K562 (cell line): ENCODE data around the gene OGDH. TPM values are rescaled to one million over a fixed set of nuclear protein-coding genes. Genes with fewer than 3 reads are reported as not detected.

Experiments used
- CUX1 ChIP-seq: fragments of 200-800 bp; sonication (Bioruptor generic); IDR thresholded peaks from 2 replicates; pipeline ENCODE4 v1.6.1; 2016; ENCODE audit warnings: missing genetic modification characterization, missing compliant biosample characterization
- GTF2B ChIP-seq: IDR thresholded peaks from 2 replicates; pipeline ENCODE4 v1.6.1; 2011; ENCODE audit not compliant: insufficient read length; ENCODE audit errors: extremely low read depth
- HCFC1 ChIP-seq: IDR thresholded peaks from 2 replicates; pipeline ENCODE4 v1.6.1; 2012; ENCODE audit warnings: low read depth, low read length, improper control_type of control experiment
- HDAC6 ChIP-seq: IDR thresholded peaks from 2 replicates; pipeline ENCODE4 v1.6.1; 2012; ENCODE audit warnings: low read depth, mild to moderate bottlenecking, control low read depth, inconsistent platforms, low read length, moderate library complexity
- HMG20A ChIP-seq: fragments of 450-650 bp; formaldehyde crosslinking; conservative IDR thresholded peaks from 2 replicates; pipeline ENCODE4 v1.4.0; 2020; ENCODE audit warnings: mild to moderate bottlenecking, mixed read lengths
- KLF16 ChIP-seq: IDR thresholded peaks from 2 replicates; pipeline ENCODE4 v1.6.1; 2016; ENCODE audit warnings: antibody characterized with exemption
- TFAM ChIP-seq: fragments of 250-450 bp; sonication (Bioruptor Pico); conservative IDR thresholded peaks from 2 replicates; pipeline ENCODE4 v1.5.0; 2021; ENCODE audit warnings: mild to moderate bottlenecking, moderate library complexity
- TGIF2 ChIP-seq: sonication (generic); formaldehyde crosslinking; IDR thresholded peaks from 2 replicates; pipeline ENCODE4 v1.8.1; 2022; ENCODE audit warnings: mild to moderate bottlenecking, missing genetic modification reagents, moderate library complexity
- ZBTB33 ChIP-seq: sonication (generic); formaldehyde crosslinking; IDR thresholded peaks from 2 replicates; pipeline ENCODE4 v1.8.1; 2023; ENCODE audit warnings: mild to moderate bottlenecking, missing genetic modification reagents
- ZC3H8 ChIP-seq: fragments of 450-650 bp; IDR thresholded peaks from 2 replicates; pipeline ENCODE4 v1.6.1; 2017
- ZFPM2 ChIP-seq: fragments of 250-450 bp; sonication (Bioruptor Pico); IDR thresholded peaks from 2 replicates; pipeline ENCODE4 v1.5.1; 2022; ENCODE audit warnings: mild to moderate bottlenecking
- ZKSCAN8 ChIP-seq: fragments of 200-800 bp; sonication (Bioruptor generic); IDR thresholded peaks from 2 replicates; pipeline ENCODE4 v1.6.1; 2016; ENCODE audit warnings: missing genetic modification characterization, missing compliant biosample characterization
- ZNF282 ChIP-seq: sonication (generic); formaldehyde crosslinking; IDR thresholded peaks from 2 replicates; pipeline ENCODE4 v1.8.1; 2023; ENCODE audit warnings: missing genetic modification reagents
- ZNF41 ChIP-seq: fragments of 250-450 bp; sonication (Bioruptor Pico); conservative IDR thresholded peaks from 2 replicates; pipeline ENCODE4 v1.4.0; 2020; ENCODE audit warnings: mild to moderate bottlenecking
- ZNF766 ChIP-seq: fragments of 200-800 bp; sonication (Bioruptor generic); conservative IDR thresholded peaks from 2 replicates; pipeline ENCODE4 v1.6.1; 2016; ENCODE audit warnings: missing genetic modification characterization, missing compliant biosample characterization
- polyA plus RNA-seq, 8 experiments: library from polyadenylated mRNA; depleted of rRNA in 4 of 8; stranded (reverse) in 5 of 8; unstranded in 3 of 8; fragments of >200 nt; fragmentation: Nextera tagmentation in 2 of 8; fragmentation: Illumina TruSeq in 1 of 8; extraction: Ambion mirVana in 2 of 8; extraction: Trizol in 1 of 8; gene quantifications; 2 replicates each; pipeline versions ENCODE4 v1.2.1 to v1.2.3, GENCODE V29; 2011 to 2014; ENCODE audit warnings: inconsistent platforms in 1 of 8, missing spikeins in 1 of 8
- total RNA-seq, 7 experiments: library from RNA; depleted of rRNA in 6 of 7; stranded (reverse); fragments of >200 nt in 6 of 7; fragmentation: Illumina TruSeq in 2 of 7; extraction: Trizol in 2 of 7; gene quantifications; 2 replicates each; pipeline versions ENCODE4 v1.2.1 to v1.2.3, GENCODE V29; 2011 to 2021; ENCODE audit warnings: low replicate concordance in 1 of 7
- TF ChIP-seq, protein P1 (sequence below): fragments of 250-450 bp; sonication (Bioruptor Pico); IDR thresholded peaks from 2 replicates; pipeline ENCODE4 v1.8.0; 2021; ENCODE audit warnings: mild to moderate bottlenecking, moderate library complexity
- TF ChIP-seq, protein P2 (sequence below): fragments of 200-800 bp; sonication (Bioruptor generic); IDR thresholded peaks from 2 replicates; pipeline ENCODE4 v1.6.1; 2017; ENCODE audit warnings: missing genetic modification characterization, missing compliant biosample characterization

Gene OGDH
- total and polyA plus RNA-seq, 9 of the 15 experiments (the other 6 are each of a cell fraction or from before 2014, with no cell fraction given), result 3.1 to 80.3 (median 23.5) TPM

DNA sequence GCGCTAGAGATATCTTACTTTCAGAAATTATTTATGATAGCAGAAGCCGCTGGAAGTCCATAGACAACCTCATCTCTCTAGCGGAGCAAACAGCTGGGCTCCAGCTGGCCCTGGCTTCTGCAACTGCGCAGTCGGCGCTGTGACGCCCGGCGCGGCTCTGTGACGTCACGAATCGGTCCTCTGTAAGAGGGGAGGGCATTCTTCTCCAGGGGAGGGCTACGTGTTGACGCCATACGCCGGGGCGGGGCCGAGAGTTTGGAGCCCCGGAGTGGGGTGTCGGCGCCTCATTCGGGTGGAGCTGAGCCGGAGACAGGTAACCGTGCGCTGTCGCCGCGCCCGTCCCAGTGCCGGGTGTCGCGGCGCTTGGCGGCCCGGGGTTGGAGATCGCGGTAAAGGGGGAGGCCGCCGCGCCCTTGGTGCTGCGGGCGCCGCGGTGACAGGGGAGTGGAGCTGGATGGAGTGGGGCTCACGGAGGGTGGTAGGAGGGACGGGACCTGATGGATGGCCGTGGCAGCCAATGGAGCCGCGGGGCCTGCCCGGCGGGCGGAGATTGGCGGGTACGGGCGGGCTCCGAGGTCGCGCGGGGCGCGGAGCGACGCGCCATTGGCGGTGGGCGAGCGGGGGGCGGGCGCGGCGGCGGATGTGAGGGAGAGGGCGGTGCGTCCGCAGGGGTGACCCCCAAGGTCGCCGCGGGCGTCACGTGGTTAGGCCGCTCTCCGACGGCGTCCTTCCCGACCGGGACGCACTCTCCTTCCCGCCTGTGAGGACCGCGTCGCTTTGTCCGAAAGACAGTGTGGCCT, at the start of gene OGDH (continued):
- no peak for TF ChIP-seq CUX1
- TF ChIP-seq ZC3H8, result no peak
- TF ChIP-seq HMG20A (CRISPR knock-in tag), result no peak
- TF ChIP-seq HCFC1, result peak; percentile 79
- TF ChIP-seq ZKSCAN8 (CRISPR knock-in tag), result no peak; the same call in 1 of the 2 replicates
- TF ChIP-seq ZFPM2 (CRISPR knock-in tag), result no peak
- no peak for TF ChIP-seq GTF2B
- TF ChIP-seq TGIF2 (CRISPR knock-in tag), result 0 out of 2 replicates have a peak, but pooled peaks have one; percentile 18
- TF ChIP-seq ZNF282 (CRISPR knock-in tag), result no peak
- 0 out of 2 replicates have a peak, but pooled peaks have one; percentile 35 for TF ChIP-seq ZNF41 (CRISPR knock-in tag)
- TF ChIP-seq, protein P1, sequence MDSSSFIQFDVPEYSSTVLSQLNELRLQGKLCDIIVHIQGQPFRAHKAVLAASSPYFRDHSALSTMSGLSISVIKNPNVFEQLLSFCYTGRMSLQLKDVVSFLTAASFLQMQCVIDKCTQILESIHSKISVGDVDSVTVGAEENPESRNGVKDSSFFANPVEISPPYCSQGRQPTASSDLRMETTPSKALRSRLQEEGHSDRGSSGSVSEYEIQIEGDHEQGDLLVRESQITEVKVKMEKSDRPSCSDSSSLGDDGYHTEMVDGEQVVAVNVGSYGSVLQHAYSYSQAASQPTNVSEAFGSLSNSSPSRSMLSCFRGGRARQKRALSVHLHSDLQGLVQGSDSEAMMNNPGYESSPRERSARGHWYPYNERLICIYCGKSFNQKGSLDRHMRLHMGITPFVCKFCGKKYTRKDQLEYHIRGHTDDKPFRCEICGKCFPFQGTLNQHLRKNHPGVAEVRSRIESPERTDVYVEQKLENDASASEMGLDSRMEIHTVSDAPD (CRISPR knock-in tag), result no peak
- no peak for TF ChIP-seq ZNF766
- TF ChIP-seq KLF16, result no peak
- TF ChIP-seq HDAC6, result no peak
- TF ChIP-seq, protein P2, sequence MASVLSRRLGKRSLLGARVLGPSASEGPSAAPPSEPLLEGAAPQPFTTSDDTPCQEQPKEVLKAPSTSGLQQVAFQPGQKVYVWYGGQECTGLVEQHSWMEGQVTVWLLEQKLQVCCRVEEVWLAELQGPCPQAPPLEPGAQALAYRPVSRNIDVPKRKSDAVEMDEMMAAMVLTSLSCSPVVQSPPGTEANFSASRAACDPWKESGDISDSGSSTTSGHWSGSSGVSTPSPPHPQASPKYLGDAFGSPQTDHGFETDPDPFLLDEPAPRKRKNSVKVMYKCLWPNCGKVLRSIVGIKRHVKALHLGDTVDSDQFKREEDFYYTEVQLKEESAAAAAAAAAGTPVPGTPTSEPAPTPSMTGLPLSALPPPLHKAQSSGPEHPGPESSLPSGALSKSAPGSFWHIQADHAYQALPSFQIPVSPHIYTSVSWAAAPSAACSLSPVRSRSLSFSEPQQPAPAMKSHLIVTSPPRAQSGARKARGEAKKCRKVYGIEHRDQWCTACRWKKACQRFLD, result peak; percentile 68
- TF ChIP-seq ZBTB33, result no peak
- no peak for TF ChIP-seq TFAM (CRISPR knock-in tag)
